Stimulated activated CD4-positive, alpha-beta T cell treated with anti-CD3 and anti-CD28 coated beads, TNF-alpha, amount 100 ng/mL, for 4 hours (primary cell): ENCODE results near the gene AGTRAP.

Source experiments
- DNase-seq, 3 experiments: peaks; one replicate each; pipeline ENCODE4 v3.0.0-alpha.2; 2020; ENCODE audit warnings: low read depth in 3 of 3

AGTRAP gene

DNA sequence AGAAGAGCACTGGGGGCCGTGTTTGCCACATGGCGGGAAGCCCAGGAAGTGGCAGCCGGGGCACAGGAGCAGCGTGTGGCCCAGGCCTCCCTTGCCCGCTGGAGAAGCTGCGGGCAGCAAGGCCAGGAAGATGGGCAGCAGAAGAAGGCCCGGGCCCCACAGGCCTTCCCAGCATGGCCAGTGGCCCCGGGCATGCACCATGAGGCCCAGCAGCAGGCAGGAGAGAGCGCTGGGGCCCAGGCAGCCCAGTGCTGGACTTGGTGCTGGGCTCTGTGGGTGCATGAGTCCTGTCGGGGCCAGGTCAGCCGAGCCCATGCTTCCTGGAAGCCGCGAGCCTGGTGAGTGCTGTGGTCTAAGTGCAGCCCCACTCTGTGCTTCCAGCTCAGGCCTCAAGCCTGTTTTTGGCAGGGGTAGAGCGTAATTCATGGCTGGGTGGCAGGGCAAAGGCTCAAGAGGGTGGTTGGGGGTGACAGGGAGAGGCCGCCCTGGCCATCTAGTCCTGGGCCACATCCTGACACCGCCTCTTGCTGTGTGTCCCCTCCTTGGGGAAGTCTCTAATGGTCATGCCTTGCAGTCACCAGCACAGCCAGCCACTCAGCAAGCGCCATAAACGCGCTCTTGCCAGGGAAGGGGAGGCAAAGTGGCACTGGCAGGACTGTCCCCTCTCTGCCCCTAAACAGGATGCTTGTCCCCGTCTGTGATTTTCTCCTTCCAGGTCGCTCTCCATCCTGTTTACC lies 48.5 kb downstream of the AGTRAP start:
- no peak for DNase-seq

- DNase-seq, result no peak
Observed at GRCh38 chr1:11784993-11785769, 49.2 kb downstream of the AGTRAP start.

DNA sequence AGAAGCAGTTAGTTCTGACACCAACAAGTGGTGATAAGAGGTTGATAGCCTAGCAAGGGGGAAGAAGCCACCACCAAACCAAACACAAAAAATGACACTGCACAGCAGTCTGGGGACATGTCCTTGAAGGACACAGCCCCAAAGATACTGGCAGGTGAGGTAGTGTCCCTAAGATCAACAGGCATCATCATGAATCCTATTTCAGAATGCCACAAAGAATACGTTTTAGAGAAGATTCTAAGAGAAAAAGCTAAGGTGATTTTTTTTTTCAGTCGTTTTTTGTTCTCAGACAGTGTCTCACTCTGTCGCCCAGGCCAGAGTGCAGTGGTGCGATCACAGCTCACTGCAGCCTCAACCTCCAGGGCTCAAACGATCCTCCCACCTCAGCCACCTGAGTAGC lies 50.2 kb downstream of the AGTRAP start:
- no peak for DNase-seq

DNA sequence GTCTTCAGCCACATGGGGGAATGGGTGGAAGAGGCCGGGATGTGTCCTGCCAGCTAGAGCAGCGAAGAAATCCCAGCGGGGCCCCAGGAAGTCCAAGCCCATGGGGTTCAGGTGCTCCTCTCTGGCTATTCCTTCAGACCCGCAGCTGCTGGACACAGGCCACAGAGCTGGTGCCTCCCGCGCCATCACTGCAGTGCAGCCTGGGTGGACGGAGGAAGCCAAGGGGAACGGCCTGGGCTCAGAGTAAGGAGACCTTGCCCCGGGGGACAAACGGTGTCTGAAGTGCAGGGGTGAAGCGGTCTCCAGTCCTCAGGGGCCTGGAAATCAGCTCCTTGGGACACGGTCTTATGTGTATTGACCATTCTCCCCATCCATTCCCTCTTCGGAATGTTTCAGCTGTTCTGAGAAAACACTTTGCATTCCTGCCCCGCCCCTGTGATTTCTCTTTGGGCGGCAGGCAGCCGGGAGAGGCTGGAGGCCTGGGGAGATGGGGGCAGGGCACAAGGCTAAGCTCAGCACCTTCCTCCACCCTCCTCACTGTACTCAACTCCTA lies 51.4 kb downstream of the AGTRAP start:
- DNase-seq, result no peak

- DNase-seq, result no peak
Observed at GRCh38 chr1:11787804-11788436, 52.0 kb downstream of the AGTRAP start.

- no peak for DNase-seq
Observed at GRCh38 chr1:11788549-11789053, 52.7 kb downstream of the AGTRAP start.

GRCh38 chr1:11789126-11790067 lies 53.5 kb downstream of the AGTRAP start:
- no peak for DNase-seq

GRCh38 chr1:11790101-11790879 lies 54.4 kb downstream of the AGTRAP start:
- DNase-seq, result no peak

DNA sequence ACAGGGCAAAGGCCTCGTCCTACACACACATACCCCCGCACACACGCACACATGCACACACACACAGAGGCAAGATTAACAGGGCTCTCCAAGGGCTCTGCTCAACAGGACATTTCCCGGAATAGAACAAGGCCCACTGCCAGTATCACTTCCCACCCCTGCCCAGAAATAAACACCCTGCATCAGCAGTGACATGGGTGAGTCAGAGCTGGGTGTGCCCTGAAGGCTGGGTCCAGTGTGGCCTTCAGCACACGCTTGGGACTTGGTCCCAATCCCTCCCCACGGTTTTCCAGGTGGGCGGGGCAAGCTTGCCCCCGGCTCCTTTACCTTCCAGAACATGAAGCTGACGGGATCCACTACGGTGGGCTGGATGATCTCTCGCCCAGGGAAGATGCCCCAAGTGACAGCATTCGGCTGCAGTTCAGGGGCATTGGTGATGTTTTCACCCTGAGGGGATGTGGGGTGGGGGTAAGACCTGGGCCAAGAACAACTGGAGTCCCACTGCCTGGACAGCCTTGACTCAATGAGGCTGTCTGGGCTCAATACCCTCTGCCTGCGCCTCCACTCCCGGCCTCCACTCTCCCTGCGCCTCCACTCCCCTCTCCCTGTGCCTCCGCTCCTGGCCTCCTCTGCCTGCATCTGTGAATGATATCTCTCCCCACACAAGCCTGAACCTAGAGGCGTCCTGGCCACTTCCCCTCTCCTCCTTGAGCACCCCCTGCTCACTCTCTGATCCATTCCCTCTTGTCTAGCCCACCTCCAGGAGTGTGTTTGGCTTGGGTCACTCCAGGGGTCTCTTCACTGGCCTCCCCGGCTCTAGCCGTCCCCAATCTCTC lies 55.2 kb downstream of the AGTRAP start:
- no peak for DNase-seq

- no peak for DNase-seq
Observed at GRCh38 chr1:11792106-11792505, 56.2 kb downstream of the AGTRAP start.

DNA sequence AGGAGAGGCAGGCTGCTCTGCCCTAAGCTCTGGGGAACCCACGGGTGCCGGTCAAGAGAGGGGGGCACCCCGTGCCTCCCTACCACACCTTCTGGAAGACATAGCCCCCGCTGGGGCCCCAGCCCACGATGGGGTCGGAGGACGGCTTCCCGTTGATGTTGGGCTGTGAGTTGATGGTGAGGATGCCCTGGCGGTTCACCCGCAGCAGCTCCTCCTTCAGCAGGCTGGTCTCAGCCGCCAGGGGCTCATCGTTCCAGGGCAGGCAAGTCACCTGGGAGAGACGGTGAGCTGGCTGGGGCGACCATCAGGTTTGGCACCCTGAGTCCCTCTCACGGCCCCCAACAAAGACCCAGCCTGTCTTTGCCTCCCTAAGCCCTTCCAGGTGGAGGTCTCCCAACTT lies 57.9 kb downstream of the AGTRAP start:
- no peak for DNase-seq

DNA sequence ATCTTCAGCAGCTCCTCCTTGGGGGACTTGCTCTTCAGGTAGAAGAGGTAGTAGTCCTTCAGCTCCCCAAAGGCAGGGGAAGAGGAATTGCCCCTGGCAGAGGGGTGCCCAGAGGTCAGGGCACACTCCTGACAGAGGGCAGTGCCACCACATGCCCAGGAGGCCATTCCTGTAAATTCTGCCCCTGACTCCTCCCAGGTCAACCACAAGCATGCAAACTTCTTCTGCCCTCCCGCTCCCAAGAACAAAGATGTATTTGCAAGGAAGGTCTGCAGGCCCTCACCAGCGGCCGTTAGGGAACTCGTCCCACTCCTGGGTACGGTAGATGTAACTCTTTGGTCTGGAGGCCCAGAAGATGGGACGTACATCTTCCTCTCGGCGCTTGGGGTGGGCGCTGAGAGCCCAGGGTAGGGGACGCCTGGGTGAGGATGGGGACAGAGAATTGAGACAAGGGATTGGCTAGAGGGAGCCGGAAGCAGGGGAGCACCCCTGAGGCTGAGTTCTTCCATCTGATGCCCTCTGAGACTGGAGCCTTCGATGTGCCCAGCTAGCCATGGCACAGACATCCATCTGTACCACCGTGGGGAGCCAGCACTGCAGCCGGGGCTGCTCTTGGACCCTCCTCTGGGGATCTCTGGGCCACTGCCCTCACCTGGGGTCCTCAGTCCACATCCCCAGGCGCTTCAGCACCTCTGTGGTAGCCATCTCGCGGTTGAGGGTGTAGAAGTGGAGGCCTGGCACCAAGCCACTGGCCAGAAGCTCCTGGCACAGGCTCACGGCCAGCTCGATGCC lies 58.7 kb downstream of the AGTRAP start:
- DNase-seq, result no peak

- no peak for DNase-seq
Observed at GRCh38 chr1:11795238-11795890, 59.4 kb downstream of the AGTRAP start.

- no peak for DNase-seq
Observed at GRCh38 chr1:11796036-11796828, 60.3 kb downstream of the AGTRAP start.

DNA sequence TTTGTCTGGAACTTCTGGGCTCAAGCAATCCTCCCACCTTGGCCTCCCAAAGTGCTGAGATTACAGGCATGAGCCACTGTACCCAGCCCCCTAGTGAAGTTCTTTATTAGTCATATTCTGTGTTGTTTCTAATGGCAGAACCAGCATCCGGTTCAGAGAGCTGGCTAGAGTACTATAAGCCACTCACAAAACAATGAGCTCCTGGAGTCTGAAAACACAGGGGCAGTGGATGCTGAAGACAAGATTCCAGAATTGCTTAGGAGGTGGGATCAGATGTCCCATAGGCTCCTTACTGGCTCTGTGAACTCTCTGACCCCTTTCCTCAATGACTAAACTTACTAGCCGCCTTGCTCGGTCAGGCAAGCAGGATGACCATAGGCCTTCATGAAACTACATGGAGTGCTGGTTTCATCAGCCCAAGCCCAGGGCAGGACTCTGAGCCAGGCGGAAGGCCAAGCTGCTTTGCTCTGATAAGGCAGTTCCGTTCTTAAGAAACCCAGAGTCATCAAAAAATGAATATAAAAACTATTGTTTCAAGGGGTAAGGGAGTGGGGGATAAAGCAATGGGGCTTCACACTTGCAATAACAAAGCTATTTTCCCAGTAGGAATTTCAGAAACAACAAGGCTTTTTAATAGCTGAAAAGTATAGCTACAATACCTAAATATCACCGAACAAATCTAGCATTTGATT lies 61.7 kb downstream of the AGTRAP start:
- no peak for DNase-seq

DNA sequence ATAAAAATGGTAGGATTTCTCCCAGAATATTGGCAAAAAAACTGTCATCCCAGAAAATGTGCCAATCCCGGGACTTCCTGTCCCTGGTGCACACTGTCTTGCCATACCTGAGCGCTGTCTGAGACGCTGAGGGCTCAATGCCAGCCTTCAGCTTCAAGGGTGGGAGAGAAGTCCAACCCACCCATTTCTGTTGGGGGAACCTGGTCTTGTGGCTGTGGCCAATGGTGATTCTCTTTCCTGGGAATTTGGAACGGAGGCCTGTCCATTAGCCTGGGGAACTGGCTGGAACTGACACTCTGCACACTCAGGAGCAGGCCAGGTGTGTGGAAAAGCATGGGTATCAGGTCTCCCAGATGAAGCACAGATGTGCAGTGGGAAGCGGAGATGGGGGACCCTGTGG lies 63.2 kb downstream of the AGTRAP start:
- no peak for DNase-seq

DNA sequence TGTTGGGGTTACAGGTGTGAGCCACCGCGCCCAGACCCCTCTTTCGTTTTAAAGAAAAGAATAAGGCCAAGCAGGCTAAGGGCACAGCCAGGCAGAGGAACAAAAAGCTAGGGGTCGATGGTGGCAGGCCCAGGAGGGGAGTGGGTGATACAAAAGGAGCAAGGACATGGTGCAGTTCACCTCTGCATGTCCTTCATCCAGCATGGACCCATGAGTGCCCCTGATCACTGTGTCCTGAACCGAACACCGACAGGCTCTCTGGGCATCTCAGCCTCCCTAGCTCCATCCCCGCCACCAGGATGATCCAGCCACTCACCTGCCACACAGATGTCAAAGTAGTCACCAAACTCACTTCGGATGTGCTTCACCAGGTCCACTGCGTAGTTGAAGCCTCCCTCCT lies 64.0 kb downstream of the AGTRAP start:
- no peak for DNase-seq
